Measurements from ENCODE around the gene CRYAA.
"Not testable (repeated sequence)": the region's sequence is repeated elsewhere in the genome, so short reads cannot be mapped to it uniquely, and the experiment has no call there.

DNA sequence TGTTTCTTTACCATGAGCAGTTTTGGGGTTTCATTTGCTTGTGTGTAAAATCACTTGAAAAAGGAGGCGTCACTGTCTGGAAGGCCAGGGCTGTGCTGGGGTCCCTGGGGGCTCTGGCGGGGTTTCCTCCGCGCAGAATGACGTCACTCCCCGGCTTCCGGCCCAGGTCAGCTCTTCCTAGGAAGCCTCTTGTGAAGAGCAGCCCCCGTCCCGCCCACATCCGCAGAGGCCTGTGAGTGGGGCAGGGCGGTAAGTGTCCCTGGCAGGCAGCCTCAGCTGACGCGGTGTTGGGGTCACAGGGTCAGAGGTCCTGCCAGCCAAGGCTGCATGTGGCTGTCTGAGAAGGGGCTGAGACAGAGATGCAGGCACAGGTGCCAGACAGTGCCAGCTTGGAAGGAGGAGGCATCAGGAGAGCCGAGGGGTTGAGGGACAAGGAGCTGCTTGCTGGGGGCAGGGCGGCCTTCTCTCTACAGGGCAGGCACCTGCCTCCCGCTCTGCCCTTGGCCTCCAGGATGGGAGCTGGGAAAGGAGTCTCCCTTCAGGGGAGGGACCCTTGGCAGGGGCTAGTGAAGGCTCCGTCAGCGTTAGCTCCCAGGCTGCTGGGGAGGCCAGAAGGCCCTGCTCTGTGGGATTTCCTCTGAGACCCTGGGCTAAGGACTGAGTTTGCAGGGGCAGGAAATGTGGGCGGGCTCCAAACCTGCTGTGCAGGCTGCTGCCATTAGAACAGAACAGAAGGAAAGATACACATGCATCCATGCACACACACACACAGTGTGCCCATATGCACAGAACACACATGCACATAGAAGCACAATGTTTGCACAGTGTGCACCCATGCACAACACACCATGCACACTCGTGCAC is 8.5 kb downstream of the CRYAA start:
- TF ChIP-seq, protein P1, sequence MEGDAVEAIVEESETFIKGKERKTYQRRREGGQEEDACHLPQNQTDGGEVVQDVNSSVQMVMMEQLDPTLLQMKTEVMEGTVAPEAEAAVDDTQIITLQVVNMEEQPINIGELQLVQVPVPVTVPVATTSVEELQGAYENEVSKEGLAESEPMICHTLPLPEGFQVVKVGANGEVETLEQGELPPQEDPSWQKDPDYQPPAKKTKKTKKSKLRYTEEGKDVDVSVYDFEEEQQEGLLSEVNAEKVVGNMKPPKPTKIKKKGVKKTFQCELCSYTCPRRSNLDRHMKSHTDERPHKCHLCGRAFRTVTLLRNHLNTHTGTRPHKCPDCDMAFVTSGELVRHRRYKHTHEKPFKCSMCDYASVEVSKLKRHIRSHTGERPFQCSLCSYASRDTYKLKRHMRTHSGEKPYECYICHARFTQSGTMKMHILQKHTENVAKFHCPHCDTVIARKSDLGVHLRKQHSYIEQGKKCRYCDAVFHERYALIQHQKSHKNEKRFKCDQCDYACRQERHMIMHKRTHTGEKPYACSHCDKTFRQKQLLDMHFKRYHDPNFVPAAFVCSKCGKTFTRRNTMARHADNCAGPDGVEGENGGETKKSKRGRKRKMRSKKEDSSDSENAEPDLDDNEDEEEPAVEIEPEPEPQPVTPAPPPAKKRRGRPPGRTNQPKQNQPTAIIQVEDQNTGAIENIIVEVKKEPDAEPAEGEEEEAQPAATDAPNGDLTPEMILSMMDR (IDR thresholded peaks at IDR 0.05) = not testable (repeated sequence)
- TF ChIP-seq POLR2A (IDR thresholded peaks at IDR 0.05) = not testable (repeated sequence)
